HFFc6 (cell line): ENCODE data around the gene SHC2. TPM values are rescaled to one million over a fixed set of nuclear protein-coding genes. Genes with fewer than 3 reads are reported as not detected.

Source experiments
- DNase-seq: peaks from one replicate; pipeline ENCODE4 v3.0.0-alpha.2; 2018
- H3K27ac Mint-ChIP-seq: 2 replicates; pipeline ENCODE4 v1.8.0; 2020; ENCODE audit warnings: mild to moderate bottlenecking, mixed read lengths
- H3K27me3 Mint-ChIP-seq: 2 replicates; pipeline ENCODE4 v1.8.0; 2021; ENCODE audit warnings: mild to moderate bottlenecking, moderate library complexity, mixed read lengths; ENCODE audit not compliant: insufficient read depth
- H3K36me3 Mint-ChIP-seq: 2 replicates; pipeline ENCODE4 v1.8.0; 2021; ENCODE audit warnings: low read depth, mixed read lengths
- H3K4me1 Mint-ChIP-seq: 2 replicates; pipeline ENCODE4 v1.8.0; 2020; ENCODE audit warnings: low read depth, mixed read lengths
- H3K4me3 Mint-ChIP-seq: 2 replicates; pipeline ENCODE4 v1.8.0; 2020; ENCODE audit warnings: mild to moderate bottlenecking, moderate library complexity, mixed read lengths
- H3K9me3 Mint-ChIP-seq: 2 replicates; pipeline ENCODE4 v1.8.0; 2020; ENCODE audit warnings: mild to moderate bottlenecking, mixed read lengths
- total RNA-seq, 6 experiments: library from RNA; stranded (reverse); fragmentation: NEBNext Ultra II Directional; extraction: Animal tissue kit (Norgen Biotek cat#: 25700); gene quantifications; 2 replicates in 1 of 6; 3 replicates in 5 of 6; pipeline ENCODE4 v1.2.3, GENCODE V29; 2021
- TF ChIP-seq, protein P1 (sequence below): fragments of 200-600 bp; sonication (generic); IDR thresholded peaks from 2 replicates; pipeline ENCODE4 v1.5.0; 2021; ENCODE audit warnings: antibody characterized with exemption, mild to moderate bottlenecking

SHC2 gene
- total RNA-seq, 6 experiments from 2014 or later: not detected

DNA sequence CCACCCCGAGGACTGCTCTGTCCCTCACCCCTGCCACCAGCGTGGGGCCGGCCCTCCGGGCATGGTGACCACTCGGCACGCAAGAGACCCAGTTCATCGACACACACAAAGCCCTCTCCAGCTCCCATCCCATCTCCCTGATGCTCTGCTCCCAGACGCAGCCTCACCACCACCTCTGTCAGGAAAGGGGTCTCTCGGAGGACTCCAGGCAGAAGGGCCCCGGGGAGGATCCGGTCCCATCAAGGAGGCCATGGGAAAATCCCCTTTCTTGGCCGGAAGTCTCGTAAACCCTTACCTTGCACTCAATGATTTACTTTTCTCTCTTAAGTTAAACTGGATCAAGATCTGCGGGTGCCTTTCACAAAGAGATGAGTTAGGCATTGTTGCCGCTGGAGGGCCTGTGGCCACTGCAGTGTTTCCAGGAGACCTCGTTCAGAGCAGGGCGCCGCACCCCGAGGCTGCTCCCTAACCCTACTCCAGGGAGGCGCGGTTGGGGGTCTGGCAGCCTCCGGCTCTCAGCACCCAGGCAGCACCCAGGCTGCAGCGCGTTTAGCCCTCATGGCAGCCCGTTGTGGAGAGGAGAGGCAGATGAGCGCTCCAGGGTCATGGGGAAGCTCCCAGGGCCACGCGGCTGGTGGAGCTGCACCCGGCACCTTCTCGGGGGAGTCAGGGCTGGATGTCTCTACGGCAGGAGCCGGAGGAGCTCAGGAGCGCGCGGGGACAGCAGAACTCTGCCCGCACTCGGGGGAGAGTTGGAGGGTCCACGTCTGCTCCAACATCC is 82.8 kb downstream of the SHC2 start:
- DNase-seq: no peak
- H3K4me3 Mint-ChIP-seq: no peak overlapping the region
- no peaks in the 10 kb centered on the region for H3K36me3 Mint-ChIP-seq
- TF ChIP-seq, protein P1, sequence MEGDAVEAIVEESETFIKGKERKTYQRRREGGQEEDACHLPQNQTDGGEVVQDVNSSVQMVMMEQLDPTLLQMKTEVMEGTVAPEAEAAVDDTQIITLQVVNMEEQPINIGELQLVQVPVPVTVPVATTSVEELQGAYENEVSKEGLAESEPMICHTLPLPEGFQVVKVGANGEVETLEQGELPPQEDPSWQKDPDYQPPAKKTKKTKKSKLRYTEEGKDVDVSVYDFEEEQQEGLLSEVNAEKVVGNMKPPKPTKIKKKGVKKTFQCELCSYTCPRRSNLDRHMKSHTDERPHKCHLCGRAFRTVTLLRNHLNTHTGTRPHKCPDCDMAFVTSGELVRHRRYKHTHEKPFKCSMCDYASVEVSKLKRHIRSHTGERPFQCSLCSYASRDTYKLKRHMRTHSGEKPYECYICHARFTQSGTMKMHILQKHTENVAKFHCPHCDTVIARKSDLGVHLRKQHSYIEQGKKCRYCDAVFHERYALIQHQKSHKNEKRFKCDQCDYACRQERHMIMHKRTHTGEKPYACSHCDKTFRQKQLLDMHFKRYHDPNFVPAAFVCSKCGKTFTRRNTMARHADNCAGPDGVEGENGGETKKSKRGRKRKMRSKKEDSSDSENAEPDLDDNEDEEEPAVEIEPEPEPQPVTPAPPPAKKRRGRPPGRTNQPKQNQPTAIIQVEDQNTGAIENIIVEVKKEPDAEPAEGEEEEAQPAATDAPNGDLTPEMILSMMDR: peak; percentile 23; the same call in 1 of the 2 replicates
- H3K4me1 Mint-ChIP-seq: peaks cover 7% of the 10 kb centered on the region
- H3K27ac Mint-ChIP-seq: no peak overlapping the region
- peaks cover 12% of the 10 kb centered on the region for H3K27me3 Mint-ChIP-seq
- H3K9me3 Mint-ChIP-seq: no peaks in the 10 kb centered on the region

DNA sequence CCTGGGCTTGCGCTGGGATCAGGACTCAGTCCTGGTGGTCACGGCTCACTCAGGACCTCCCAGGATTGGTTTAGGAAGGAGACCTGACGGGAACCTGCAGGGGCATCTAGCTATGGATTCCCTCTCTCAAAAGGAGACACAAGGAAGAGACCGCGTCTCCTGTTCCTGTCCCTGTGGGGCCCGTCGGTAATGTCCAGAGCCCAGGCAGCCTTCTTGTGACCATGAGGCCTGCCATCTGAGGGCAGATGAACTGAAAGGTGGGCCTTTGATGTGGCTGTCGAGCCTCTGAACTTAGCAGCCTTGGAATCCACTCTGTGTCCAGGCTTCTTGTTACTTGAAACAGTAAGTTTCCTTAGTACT is 84.7 kb downstream of the SHC2 start:
- Mint-ChIP-seq H3K4me1 (peaks cover 9% of the 10 kb centered on the region), H3K9me3 (no peaks in the 10 kb centered on the region), H3K4me3 (no peak overlapping the region), H3K36me3 (no peaks in the 10 kb centered on the region), H3K27ac (no peak overlapping the region), H3K27me3 (peaks cover 31% of the 10 kb centered on the region)
- TF ChIP-seq, protein P1: no peak
- DNase-seq: no peak

DNA sequence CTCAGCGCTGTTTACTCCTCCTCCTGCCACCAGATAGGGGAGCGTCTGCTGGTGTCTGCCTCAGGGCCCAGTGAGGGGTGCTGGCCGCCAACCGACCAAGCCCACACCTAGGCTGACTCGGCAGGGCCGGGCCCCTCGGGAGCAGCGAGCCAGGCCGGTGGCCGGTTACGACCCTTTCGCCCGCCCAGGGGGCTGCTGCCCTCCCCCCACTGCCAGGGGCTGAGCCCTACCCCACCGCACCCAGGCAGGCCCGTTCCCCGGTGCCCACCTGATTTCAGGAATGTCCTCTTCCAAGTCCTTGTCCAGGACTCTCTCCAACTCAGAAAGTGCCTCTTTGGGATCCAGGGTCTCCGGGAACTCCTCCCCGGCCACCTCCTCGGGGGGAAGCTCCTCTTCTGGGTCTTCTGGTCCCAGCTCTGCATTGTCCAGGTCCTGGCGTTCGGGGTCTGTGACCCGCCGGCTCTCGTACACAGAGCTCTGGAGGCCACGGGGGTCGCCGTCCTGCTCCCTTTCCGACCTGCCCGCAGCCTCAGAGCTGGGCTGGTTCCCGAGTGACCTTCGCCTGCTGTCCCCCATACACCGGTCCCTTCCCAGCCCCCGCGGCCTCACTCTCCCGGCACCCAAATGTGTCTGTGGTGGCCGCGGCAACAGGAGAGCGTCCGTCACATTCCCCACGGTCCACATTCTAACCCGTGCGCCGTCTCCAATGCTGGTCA is 85.3 kb downstream of the SHC2 start:
- Mint-ChIP-seq H3K4me3 (no peak overlapping the region), H3K4me1 (peaks cover 9% of the 10 kb centered on the region), H3K9me3 (no peaks in the 10 kb centered on the region), H3K27me3 (peaks cover 32% of the 10 kb centered on the region), H3K36me3 (no peaks in the 10 kb centered on the region), H3K27ac (no peak overlapping the region)
- DNase-seq: no peak
- TF ChIP-seq, protein P1: no peak

DNA sequence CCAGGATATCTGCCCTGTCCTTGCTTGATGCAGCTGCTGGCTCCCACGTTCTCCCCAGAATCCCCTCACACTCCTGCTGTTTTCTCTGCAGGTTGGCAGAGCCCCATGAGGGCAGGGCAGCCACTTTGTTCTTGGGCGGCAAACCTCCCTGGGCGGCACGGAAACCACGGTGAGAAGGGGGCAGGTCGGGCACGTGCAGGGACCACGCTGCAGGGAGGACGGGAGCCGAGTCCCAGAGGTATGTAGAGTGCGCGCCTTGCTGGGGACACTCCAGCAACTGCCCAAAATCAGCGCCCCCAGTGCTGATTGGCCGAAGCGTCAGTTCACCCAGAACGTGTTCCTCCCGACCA is 86.0 kb downstream of the SHC2 start:
- H3K27me3 Mint-ChIP-seq: peaks cover 31% of the 10 kb centered on the region
- TF ChIP-seq, protein P1: no peak
- no peaks in the 10 kb centered on the region for H3K36me3 Mint-ChIP-seq
- H3K9me3 Mint-ChIP-seq: no peaks in the 10 kb centered on the region
- no peak overlapping the region for H3K27ac Mint-ChIP-seq
- peaks cover 9% of the 10 kb centered on the region for H3K4me1 Mint-ChIP-seq
- no peak overlapping the region for H3K4me3 Mint-ChIP-seq
- DNase-seq: no peak

DNA sequence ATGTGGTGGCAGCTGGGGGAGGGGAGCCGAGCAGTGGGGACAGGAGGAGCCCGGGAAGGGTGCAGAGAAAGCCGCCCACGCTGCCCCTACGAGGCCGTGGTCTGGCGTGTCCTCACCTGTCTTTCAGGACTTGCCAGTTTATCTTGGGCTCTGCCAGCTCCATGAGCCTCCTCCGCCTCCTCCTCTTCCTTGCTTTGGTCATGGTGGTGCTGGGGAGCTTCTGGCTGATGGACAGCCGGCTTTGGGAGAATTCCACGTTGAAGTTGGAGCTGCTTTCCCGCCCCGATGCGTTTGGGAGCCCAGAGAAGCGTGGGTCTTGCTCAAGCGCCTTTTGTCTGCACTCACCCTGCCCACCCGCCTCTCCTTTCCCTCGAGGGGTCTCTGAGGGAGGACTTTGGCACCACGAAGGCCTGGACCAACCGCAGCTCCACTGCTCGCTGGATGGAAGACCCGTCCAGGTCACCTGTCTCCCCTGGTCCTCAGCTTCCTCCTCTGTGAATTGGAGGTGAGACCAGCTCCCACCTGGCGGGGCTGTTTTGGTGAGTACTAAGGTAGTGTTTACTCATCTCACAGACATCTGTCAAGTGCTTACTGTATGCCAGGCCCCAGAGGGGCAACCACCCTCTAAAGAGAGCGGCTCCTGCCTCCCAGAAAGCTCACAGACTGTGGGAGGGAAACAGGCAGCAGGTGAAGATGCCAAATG is 86.5 kb downstream of the SHC2 start:
- no peak for DNase-seq
- Mint-ChIP-seq H3K4me3 (no peak overlapping the region), H3K36me3 (no peaks in the 10 kb centered on the region), H3K9me3 (no peaks in the 10 kb centered on the region), H3K4me1 (peaks cover 9% of the 10 kb centered on the region), H3K27me3 (peaks cover 35% of the 10 kb centered on the region), H3K27ac (no peak overlapping the region)
- TF ChIP-seq, protein P1: no peak
